Activated naive CD8-positive, alpha-beta T cell (primary cell): ENCODE measurements around the gene TNNC2.
A peak's percentile ranks its signal among the peaks of the same experiment; 100 is the strongest.
"Not testable (repeated sequence)": the region's sequence is repeated elsewhere in the genome, so short reads cannot be mapped to it uniquely, and the experiment has no call there.

Experiments
- H3K27ac Mint-ChIP-seq: one replicate; pipeline ENCODE4 v1.8.0; 2021; ENCODE audit warnings: mixed read lengths
- H3K27me3 Mint-ChIP-seq: one replicate; pipeline ENCODE4 v1.8.0; 2021; ENCODE audit warnings: mixed read lengths
- H3K36me3 Mint-ChIP-seq: one replicate; pipeline ENCODE4 v1.8.0; 2021; ENCODE audit warnings: mixed read lengths
- H3K4me1 Mint-ChIP-seq: one replicate; pipeline ENCODE4 v1.8.0; 2021; ENCODE audit warnings: low read depth, mixed read lengths
- H3K4me3 Mint-ChIP-seq: one replicate; pipeline ENCODE4 v1.8.0; 2021; ENCODE audit warnings: mild to moderate bottlenecking, mixed read lengths
- H3K9me3 Mint-ChIP-seq: one replicate; pipeline ENCODE4 v1.8.0; 2021; ENCODE audit warnings: low read depth, mixed read lengths

TNNC2 gene

DNA sequence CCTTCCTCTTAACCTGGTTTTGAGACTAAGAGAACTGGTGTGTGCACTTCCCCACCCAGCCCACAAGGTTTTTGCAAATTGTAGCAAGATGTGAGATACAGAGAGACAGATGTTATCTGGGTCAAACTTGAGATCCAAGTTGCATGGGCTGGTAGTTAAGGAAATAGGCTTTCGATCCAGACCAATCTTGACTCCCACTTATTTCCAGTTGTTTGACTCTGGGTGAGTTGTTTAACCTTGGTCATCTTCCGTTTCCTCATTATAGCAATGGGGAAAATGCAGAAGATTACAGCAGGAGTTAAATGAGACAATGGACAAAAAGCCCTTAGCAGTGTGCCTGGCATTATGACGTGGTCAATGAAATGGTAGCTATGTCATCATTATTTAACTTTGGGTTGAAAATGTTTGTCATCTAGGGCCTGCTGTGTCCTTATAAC, 8.2 kb upstream of the TNNC2 start:
- H3K9me3 Mint-ChIP-seq: no peaks in the 10 kb centered on the region
- H3K4me1 Mint-ChIP-seq: peaks cover 10% of the 10 kb centered on the region
- no peak overlapping the region for H3K27ac Mint-ChIP-seq
- no peaks in the 10 kb centered on the region for H3K36me3 Mint-ChIP-seq
- H3K4me3 Mint-ChIP-seq: peak overlapping the region; percentile 40
- no peaks in the 10 kb centered on the region for H3K27me3 Mint-ChIP-seq

DNA sequence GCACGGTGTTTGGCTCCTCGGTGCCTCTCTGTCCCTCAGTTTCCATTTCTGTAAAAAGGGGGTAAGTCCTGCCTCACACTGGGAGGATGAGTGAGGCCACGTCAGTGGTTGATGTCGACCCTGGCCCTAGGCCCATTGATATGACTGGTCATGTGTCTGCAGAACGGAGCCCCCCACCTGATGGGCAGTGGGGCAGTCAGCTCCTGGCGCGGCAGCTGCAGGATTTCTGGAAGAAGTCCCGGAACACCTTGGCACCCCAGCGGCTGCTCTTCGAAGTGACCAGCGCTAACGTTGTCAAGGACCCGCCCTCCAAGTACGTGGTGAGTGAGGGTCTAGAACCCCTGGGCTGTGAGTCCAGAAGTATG, 7.7 kb upstream of the TNNC2 start:
- no peaks in the 10 kb centered on the region for H3K27me3 Mint-ChIP-seq
- peak overlapping the region; percentile 68 for H3K4me3 Mint-ChIP-seq
- H3K27ac Mint-ChIP-seq: no peak overlapping the region

DNA sequence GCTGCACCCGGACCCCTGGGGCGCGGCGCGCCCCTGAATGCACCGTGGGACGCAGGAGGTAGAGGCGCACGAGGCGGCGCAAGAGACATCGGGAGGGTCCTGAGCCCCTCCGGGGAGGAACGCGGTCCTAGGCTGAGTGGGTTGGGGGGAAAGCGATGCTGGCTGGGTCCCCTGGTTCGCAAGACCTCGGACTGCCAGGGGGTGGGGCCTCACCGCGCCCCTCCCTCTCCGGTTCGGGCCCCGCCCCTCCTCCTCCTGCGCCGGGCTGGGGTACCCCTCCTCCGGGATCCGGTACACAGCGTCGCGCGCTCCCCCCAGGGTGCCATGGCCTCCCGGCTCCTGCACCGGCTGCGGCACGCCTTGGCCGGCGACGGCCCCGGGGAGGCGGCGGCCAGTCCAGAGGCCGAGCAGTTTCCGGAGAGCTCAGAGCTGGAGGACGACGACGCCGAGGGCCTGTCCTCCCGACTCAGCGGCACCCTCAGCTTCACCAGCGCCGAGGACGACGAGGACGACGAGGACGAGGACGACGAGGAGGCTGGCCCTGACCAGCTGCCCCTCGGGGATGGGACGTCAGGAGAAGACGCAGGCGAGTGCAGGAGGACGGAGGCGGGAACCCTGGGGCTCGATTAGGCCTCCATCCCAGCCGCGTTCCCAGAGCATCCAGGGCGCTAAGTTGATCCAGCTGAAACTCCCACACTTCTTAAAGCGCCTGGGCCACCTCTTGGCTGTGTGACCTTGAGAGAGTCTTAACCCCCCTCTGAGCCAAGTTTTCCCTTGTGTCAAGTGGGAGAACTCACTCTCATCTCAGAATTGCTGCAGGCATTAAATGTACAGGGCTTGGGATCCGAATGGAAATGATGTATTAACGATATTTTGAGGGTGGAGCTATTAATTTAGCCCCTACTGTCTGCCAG, 7.0 kb upstream of the TNNC2 start:
- Mint-ChIP-seq H3K9me3 (no peaks in the 10 kb centered on the region), H3K27ac (no peak overlapping the region), H3K36me3 (no peaks in the 10 kb centered on the region), H3K4me1 (peaks cover 10% of the 10 kb centered on the region), H3K27me3 (no peaks in the 10 kb centered on the region), H3K4me3 (peak overlapping the region; percentile 68)

More for the DNA sequence above, 7.7 kb upstream of the TNNC2 start:
- no peaks in the 10 kb centered on the region for H3K36me3 Mint-ChIP-seq
- peaks cover 10% of the 10 kb centered on the region for H3K4me1 Mint-ChIP-seq
- H3K9me3 Mint-ChIP-seq: no peaks in the 10 kb centered on the region

DNA sequence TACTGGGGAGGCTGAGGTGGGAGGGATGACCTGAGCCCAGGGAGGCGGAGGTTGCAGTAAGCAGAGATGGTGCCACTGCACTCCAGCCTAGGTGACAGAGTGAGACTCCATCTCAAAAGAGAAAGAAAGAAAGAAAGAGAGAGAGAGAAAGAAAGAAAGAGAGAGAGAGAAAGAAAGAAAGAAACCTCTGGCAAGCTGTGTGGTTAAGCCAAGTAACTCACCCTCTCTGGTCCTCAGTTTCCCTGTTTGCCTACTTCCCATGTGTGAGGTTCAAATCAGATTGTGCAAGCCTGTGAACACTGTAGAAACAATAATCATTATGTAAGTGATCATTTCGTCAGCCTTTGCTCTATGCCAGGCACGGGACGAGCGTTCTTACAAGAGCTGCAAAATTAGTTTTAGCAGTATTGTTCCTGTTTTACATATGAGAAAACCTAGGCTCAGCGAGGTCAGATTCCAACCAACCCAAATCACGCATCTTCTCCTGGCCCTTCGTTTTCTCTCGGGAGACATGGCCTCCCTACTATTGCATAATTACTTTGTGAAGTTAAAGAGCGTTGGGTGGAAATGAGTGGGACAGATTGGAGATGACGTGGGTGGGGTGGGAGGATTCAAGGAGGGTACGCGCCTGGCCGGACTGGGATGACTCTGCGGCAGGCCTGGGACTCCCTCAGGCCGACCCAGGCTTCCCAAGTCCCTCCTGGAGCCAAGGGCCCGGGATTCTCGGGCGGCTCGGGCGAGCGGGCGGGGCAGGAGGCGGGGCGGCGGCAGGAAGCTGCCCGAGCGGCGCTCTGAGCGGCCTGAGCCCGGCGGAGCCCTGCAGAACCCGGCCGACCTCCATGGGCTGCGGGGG, 6.1 kb upstream of the TNNC2 start, which contains the start of gene SNX21:
Gene SNX21 (plus strand): TSS at position 770 of the 853 bp plus-strand sequence. CDS start 121 bp downstream, outside the sequence.
- no peaks in the 10 kb centered on the region for H3K9me3 Mint-ChIP-seq

DNA sequence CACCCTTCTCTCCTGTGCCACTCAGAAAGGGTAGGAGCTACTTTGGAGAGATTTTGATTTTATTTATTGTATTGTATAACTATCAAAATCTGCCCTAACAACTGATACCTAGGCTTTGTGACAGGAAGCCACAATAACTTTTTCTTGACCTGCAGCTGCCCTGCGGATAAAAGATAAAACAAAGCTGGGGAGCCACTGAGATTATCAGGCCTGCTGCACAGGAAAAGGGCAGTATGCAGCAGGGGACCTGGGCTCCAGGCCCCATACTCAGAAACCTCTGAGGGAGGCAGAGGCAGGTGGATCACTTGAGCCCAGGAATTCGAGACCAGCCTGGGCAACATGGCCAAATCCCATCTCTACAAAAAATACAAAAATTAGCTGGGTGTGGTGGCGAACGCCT, 5.5 kb upstream of the TNNC2 start:
- Mint-ChIP-seq H3K9me3 (no peaks in the 10 kb centered on the region), H3K27me3 (no peaks in the 10 kb centered on the region), H3K4me3 (peak overlapping the region; percentile 91), H3K36me3 (no peaks in the 10 kb centered on the region), H3K27ac (no peak overlapping the region), H3K4me1 (peaks cover 10% of the 10 kb centered on the region)

More for the DNA sequence above, 6.1 kb upstream of the TNNC2 start, which contains the start of gene SNX21:
- Mint-ChIP-seq H3K4me1 (peaks cover 10% of the 10 kb centered on the region), H3K27ac (peak within 1 kb of the TSS; percentile 78), H3K4me3 (peak within 1 kb of the TSS; percentile 91), H3K36me3 (no peaks in the 10 kb centered on the region), H3K27me3 (no peaks in the 10 kb centered on the region)

DNA sequence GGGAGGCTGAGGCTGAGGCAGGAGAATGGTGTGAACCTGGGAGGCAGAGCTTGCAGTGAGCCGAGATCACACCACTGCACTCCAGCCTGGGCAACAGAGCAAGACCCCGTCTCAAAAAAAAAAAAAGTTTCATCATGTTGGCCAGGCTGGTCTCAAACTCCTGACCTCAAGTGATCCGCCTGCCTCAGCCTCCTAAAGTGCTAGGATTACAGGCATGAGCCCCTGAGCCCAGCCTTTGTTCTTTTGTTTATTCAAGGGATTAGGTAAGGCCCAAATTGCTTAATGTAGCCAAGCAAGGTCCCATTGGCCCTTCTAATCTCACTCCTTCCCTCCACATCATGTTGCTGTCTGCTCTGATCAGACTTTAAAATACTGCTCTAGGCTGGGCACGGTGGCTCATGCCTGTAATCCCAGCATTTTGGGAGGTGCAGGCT, 2.6 kb upstream of the TNNC2 start:
- H3K4me1 Mint-ChIP-seq, H3K27ac Mint-ChIP-seq, H3K9me3 Mint-ChIP-seq, H3K36me3 Mint-ChIP-seq, H3K27me3 Mint-ChIP-seq, H3K4me3 Mint-ChIP-seq: not testable (repeated sequence)

DNA sequence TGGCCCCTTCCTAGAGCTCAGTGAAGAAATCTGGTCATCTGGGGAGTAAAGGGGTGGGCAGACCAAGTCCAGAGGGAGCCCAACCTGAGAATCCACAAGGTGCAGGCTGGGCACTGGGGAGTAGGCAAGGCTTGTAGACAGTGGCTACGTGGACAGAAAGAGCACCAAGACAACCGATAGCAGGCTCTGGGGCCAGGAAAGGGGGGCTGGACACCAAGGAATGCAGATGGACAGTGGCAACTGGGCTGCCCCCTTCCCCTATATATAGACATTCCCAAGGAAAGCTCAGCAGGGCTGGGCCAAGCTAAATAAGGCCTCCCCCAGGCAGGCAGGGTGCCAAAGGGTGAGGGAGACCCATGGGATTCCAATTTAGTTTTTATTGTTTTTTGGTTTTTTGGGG, 1.5 kb upstream of the TNNC2 start:
- H3K4me1 Mint-ChIP-seq: peaks cover 14% of the 10 kb centered on the region
- peaks cover 6% of the 10 kb centered on the region for H3K27me3 Mint-ChIP-seq
- no peaks in the 10 kb centered on the region for H3K36me3 Mint-ChIP-seq
- H3K27ac Mint-ChIP-seq: no peak overlapping the region
- H3K4me3 Mint-ChIP-seq: no peak overlapping the region
- no peaks in the 10 kb centered on the region for H3K9me3 Mint-ChIP-seq

DNA sequence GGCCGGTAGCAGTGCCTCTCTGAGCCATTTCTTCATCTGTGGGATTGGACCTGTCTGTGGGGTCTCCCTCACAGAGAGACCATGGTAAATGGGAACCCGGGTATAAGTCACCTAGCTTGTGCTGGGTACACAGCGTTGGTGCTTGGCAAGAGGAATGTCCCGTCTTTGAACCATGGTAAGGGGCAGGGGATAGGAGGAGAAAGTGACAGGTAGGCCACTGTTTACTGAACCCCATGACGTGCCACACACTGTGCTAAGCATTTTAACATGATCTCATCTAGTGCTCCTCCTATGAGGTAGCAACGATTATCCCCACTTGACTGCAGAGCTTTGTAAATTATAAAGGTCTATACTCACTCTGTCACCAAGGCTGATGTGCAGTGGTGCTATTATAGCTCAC, 600 bp upstream of the TNNC2 start:
- H3K36me3 Mint-ChIP-seq: no peaks in the 10 kb centered on the region
- H3K27ac Mint-ChIP-seq: no peak overlapping the region
- H3K27me3 Mint-ChIP-seq: peaks cover 6% of the 10 kb centered on the region
- H3K9me3 Mint-ChIP-seq: no peaks in the 10 kb centered on the region
- peaks cover 11% of the 10 kb centered on the region for H3K4me1 Mint-ChIP-seq
- H3K4me3 Mint-ChIP-seq: no peak overlapping the region

DNA sequence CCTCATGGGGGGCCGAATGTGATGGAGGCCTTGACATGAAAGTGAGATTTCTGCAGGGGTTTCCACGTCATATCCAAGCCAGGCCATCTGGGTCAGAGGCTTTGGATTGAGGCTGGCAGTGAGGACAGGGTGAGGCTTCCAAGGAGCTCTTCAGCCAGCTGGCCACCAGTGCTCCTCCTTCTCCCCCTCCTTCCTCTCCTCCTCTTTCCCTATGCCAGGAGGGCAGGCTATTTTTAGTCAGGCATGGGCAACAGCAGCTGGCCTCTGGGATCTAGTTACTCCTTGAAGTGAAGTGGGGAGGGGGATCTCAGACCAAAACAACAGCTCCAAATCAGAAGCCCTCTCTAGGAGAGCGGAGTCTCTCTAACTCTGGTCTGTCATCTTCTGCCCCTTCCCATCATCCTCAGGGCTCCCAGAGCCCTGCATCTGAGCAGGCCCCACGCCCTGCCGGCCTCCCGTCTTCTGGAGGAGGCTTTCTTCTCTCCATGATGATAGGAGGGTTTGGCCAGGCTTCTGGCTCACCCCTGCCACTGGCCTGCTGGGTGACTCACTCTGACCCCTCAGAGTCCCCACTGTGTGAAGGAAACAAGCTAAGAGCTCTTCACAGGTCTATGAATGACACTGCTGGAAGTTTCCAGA, 612 bp downstream of the TNNC2 start:
- H3K4me3 Mint-ChIP-seq: no peak overlapping the region
- H3K9me3 Mint-ChIP-seq: no peaks in the 10 kb centered on the region
- H3K4me1 Mint-ChIP-seq: peaks cover 14% of the 10 kb centered on the region
- peaks cover 12% of the 10 kb centered on the region for H3K27me3 Mint-ChIP-seq
- H3K36me3 Mint-ChIP-seq: no peaks in the 10 kb centered on the region
- H3K27ac Mint-ChIP-seq: no peak overlapping the region

DNA sequence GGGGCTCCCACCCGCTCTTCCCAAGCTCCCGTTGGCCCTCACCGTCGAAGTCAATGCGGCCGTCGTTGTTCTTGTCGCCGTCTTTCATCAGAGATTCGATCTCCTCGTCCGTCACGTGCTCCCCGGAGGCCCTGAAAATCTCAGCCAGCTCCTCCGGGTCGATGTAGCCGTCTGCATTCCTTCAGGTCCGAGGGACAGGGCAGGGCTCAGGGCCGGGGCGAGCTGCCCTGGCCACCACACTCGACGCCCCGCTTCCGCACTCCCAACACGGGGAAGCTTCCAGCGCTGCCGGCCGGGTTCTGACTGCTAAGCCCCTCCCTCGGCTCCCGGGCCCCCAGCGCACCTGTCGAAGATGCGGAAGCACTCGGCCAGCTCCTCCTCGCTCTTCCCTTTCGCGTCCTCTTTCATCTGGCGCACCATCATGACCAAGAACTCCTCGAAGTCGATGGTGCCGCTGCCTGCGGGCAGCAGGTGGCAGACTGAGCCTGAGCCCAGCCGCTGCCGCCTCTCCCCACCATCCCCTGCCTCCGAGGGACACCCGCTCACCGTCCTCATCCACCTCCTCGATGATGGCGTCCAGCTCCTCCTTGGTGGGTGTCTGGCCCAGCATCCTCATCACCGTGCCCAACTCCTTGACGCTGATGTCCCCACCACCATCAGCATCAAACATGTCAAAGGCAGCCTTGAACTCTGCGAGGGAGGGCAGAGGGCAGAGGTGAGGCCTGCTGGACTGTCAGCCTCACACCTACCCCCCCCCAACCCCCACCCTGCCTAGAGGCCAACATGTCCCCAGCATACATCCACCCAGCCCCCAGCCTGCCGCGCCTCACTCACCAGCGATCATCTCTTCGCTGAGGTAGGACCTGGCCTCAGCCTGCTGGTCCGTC, 2.9 kb downstream of the TNNC2 start:
- Mint-ChIP-seq H3K4me1 (peaks cover 14% of the 10 kb centered on the region), H3K27ac (peak overlapping the region; percentile 46), H3K36me3 (no peaks in the 10 kb centered on the region), H3K4me3 (peak overlapping the region; percentile 80), H3K27me3 (peaks cover 16% of the 10 kb centered on the region), H3K9me3 (no peaks in the 10 kb centered on the region)

DNA sequence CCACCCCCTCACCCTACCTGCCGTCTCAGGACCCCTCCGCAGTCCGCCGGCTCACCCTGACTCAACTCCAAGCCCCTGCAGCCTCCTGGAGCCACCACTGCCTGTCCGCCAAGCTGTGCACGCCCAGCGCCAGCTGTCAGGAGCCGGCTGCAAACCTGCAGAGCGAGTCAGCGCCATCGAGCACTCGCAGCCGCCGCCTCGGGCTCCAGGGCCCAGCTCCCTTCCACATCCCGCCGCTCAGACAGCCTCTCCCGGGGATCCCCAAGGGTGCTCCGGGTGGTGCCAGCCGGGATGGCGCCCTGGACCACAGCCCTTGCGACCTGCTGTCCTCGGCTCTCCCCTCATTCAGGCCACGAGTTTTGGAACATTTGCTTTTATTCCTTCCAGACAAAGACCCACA, 4.3 kb downstream of the TNNC2 start:
- H3K4me3 Mint-ChIP-seq: peak overlapping the region; percentile 3
- H3K27me3 Mint-ChIP-seq: peaks cover 16% of the 10 kb centered on the region
- no peaks in the 10 kb centered on the region for H3K36me3 Mint-ChIP-seq
- peaks cover 14% of the 10 kb centered on the region for H3K4me1 Mint-ChIP-seq
- no peak overlapping the region for H3K27ac Mint-ChIP-seq
- H3K9me3 Mint-ChIP-seq: no peaks in the 10 kb centered on the region

DNA sequence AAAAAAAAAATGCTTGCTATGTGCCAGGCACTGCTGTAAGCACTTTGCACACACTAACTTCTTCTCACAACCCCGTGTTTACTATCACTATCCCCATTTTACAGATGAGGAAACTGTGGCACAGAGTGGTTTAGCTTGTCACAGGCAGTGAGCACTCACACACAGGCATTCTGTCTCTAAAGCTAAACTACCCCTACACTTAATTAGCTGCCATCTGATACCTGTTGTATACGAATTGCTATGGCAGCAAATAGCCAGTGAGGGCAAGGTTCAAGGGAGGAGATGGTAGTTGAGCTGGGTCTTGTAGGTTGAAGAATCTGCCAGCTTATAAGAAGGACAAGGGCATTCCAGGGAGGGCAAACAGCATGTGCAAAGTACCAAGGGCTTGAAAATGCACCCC, 5.2 kb downstream of the TNNC2 start:
- peaks cover 16% of the 10 kb centered on the region for H3K27me3 Mint-ChIP-seq
- peaks cover 14% of the 10 kb centered on the region for H3K4me1 Mint-ChIP-seq
- H3K9me3 Mint-ChIP-seq: no peaks in the 10 kb centered on the region
- peak overlapping the region; percentile 10 for H3K4me3 Mint-ChIP-seq
- no peaks in the 10 kb centered on the region for H3K36me3 Mint-ChIP-seq
- no peak overlapping the region for H3K27ac Mint-ChIP-seq

DNA sequence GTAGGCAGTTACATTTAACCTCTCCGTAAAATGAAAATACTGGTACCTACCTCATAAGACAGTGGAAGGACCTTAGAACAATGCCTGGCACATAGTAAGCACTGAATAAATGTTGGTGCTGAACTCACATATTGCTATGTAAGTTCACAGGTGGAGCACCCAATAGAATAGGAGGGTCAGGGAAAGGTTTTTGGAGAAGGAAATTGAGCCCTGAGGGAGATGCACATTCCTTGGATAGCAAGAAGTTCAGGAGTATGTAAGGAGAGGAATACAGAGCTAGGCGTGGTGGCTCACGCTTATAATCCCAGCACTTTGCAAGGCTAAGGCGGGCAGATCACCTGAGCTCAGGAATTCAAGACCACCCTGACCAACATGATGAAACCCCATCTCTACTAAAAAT, 7.6 kb downstream of the TNNC2 start:
- no peak overlapping the region for H3K27ac Mint-ChIP-seq
- peaks cover 12% of the 10 kb centered on the region for H3K4me1 Mint-ChIP-seq
- no peak overlapping the region for H3K4me3 Mint-ChIP-seq
- peaks cover 2% of the 10 kb centered on the region for H3K36me3 Mint-ChIP-seq
- H3K27me3 Mint-ChIP-seq: peaks cover 16% of the 10 kb centered on the region
- H3K9me3 Mint-ChIP-seq: no peaks in the 10 kb centered on the region

DNA sequence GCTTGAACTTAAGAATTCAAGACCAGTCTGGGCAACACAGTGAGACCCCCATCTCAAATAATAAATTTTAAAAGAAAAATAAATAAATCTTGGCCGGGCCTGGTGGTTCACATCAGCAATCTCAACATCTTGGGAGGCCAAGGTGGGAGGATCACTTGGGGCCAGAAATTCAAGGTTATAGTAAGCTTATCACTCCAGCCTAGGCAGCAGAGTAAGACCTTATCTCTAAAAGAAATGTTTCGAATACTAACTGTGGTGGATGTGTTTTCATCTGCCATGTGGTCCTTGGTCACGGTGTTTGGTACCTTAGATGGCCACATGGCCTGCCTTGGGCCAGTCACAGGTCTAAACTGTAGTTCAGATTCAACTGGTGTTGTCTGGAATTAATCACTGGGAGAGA, 8.9 kb downstream of the TNNC2 start:
- Mint-ChIP-seq H3K4me1 (peaks cover 3% of the 10 kb centered on the region), H3K36me3 (peaks cover 2% of the 10 kb centered on the region), H3K27ac (no peak overlapping the region), H3K27me3 (peaks cover 10% of the 10 kb centered on the region), H3K4me3 (no peak overlapping the region), H3K9me3 (no peaks in the 10 kb centered on the region)
